ENCODE data around the gene CPOX.
"Not testable (repeated sequence)": the region's sequence is repeated elsewhere in the genome, so short reads cannot be mapped to it uniquely, and the experiment has no call there.

The CPOX gene

GRCh38 chr3:98593046-98593936, at the start of gene CPOX:
CPOX (minus strand) TSS chr3:98593611; CDS start chr3:98593504, 107 bp downstream.
- DNase-seq (ENCODE audit: low read depth) = peak; percentile 81

GRCh38 chr3:98642769-98643168, 49.4 kb upstream of the CPOX start:
- not testable (repeated sequence) for DNase-seq (ENCODE audit: low read depth)

- not testable (repeated sequence) for DNase-seq (ENCODE audit: low read depth)
Measured at GRCh38 chr3:98641756-98642155, 48.3 kb upstream of the CPOX start.

- not testable (repeated sequence) for DNase-seq (ENCODE audit: low read depth)
Measured at GRCh38 chr3:98638515-98638914, 45.1 kb upstream of the CPOX start.

- no peak for DNase-seq (ENCODE audit: low read depth)
Measured at GRCh38 chr3:98630416-98630815, 37.0 kb upstream of the CPOX start.

- no peak for DNase-seq (ENCODE audit: low read depth)
Measured at GRCh38 chr3:98628317-98628716, 34.9 kb upstream of the CPOX start.

GRCh38 chr3:98626151-98626550, 32.7 kb upstream of the CPOX start:
- no peak for DNase-seq (ENCODE audit: low read depth)

- DNase-seq (ENCODE audit: low read depth) = no peak
Measured at GRCh38 chr3:98623572-98624280, 30.3 kb upstream of the CPOX start.

- no peak for DNase-seq (ENCODE audit: low read depth)
Measured at GRCh38 chr3:98617841-98618240, 24.4 kb upstream of the CPOX start.

- DNase-seq (ENCODE audit: low read depth) = no peak
Measured at GRCh38 chr3:98613616-98614015, 20.2 kb upstream of the CPOX start.

GRCh38 chr3:98612996-98613517, 19.6 kb upstream of the CPOX start:
- no peak for DNase-seq (ENCODE audit: low read depth)

- no peak for DNase-seq (ENCODE audit: low read depth)
Measured at GRCh38 chr3:98612587-98612986, 19.2 kb upstream of the CPOX start.

- no peak for DNase-seq (ENCODE audit: low read depth)
Measured at GRCh38 chr3:98608029-98608428, 14.6 kb upstream of the CPOX start.

- DNase-seq (ENCODE audit: low read depth) = no peak
Measured at GRCh38 chr3:98603580-98603979, 10.2 kb upstream of the CPOX start.

- peak; percentile 55 for DNase-seq (ENCODE audit: low read depth)
Measured at GRCh38 chr3:98602078-98602678, 8.8 kb upstream of the CPOX start.

GRCh38 chr3:98601180-98601579, 7.8 kb upstream of the CPOX start:
- DNase-seq (ENCODE audit: low read depth) = no peak

- no peak for DNase-seq (ENCODE audit: low read depth)
Measured at GRCh38 chr3:98600412-98601095, 7.1 kb upstream of the CPOX start.

- DNase-seq (ENCODE audit: low read depth) = peak; percentile 24
Measured at GRCh38 chr3:98599647-98600411, 6.4 kb upstream of the CPOX start.

GRCh38 chr3:98598492-98598891, 5.1 kb upstream of the CPOX start:
- DNase-seq (ENCODE audit: low read depth) = no peak

- no peak for DNase-seq (ENCODE audit: low read depth)
Measured at GRCh38 chr3:98596541-98597500, 3.4 kb upstream of the CPOX start.
